Uterus (tissue), 4 donors: Measurements from ENCODE around the gene DNMT3A. TPM values are rescaled to one million over a fixed set of nuclear protein-coding genes. Genes with fewer than 3 reads are reported as not detected.

Source experiments
- DNase-seq, 2 donors: peaks; one replicate each; pipeline ENCODE4 v3.0.0-alpha.2; 2019 to 2020
- H3K27ac ChIP-seq, 2 donors: fragments of 200-600 bp; sonication (generic); 1 replicate in 1 of 2; 2 replicates in 1 of 2; pipeline ENCODE4 v1.5.1; 2016 to 2018
- H3K27me3 ChIP-seq, 2 donors: fragments of 200-600 bp; sonication (generic); one replicate each; pipeline ENCODE4 v1.5.1; 2018 to 2019; ENCODE audit warnings: control low read depth in 1 of 2
- H3K36me3 ChIP-seq, 2 donors: fragments of 200-600 bp; sonication (generic); one replicate each; pipeline ENCODE4 v1.5.1; 2019; ENCODE audit warnings: control low read depth in 1 of 2
- H3K4me1 ChIP-seq, 2 donors: fragments of 200-600 bp; sonication (generic); one replicate each; pipeline ENCODE4 v1.5.1; 2018 to 2019; ENCODE audit warnings: control low read depth in 1 of 2
- H3K4me3 ChIP-seq, 2 donors: fragments of 200-600 bp; sonication (generic); 1 replicate in 1 of 2; 2 replicates in 1 of 2; pipeline ENCODE4 v1.5.1; 2018 to 2019; ENCODE audit warnings: mild to moderate bottlenecking in 1 of 2
- H3K9me3 ChIP-seq, 2 donors: fragments of 200-600 bp; sonication (generic); one replicate each; pipeline ENCODE4 v1.5.1; 2019; ENCODE audit warnings: control low read depth in 1 of 2
- CTCF ChIP-seq, 4 experiments: fragments of 200-600 bp in 2 of 4; fragments of 450-650 bp in 2 of 4; sonication (generic) in 2 of 4; IDR thresholded peaks; one replicate each; pipeline ENCODE4 v1.5.1; 2016 to 2019; ENCODE audit warnings: antibody characterized with exemption in 4 of 4, mild to moderate bottlenecking in 2 of 4, moderate library complexity in 1 of 4
- POLR2A ChIP-seq, 2 donors: fragments of 450-650 bp; IDR thresholded peaks; one replicate each; pipeline ENCODE4 v1.6.1; 2016; ENCODE audit warnings: antibody characterized with exemption in 2 of 2, mild to moderate bottlenecking in 1 of 2, moderate library complexity in 1 of 2
- intact Hi-C: fragments of 100-400 bp; cut with DNase I; formaldehyde crosslinking; loops from one replicate; pipeline ENCODE4 v1.15.1; 2023; ENCODE audit warnings: low total_unique reads
- total RNA-seq, 4 donors: library from RNA; depleted of rRNA in 3 of 4; stranded (reverse); fragments of >200 nt in 3 of 4; gene quantifications; one replicate each; pipeline versions ENCODE4 v1.1.0 to v1.2.4, GENCODE V29; 2014 to 2023
- donor health status: DM: yes; HTN: yes; CAD: no.

DNMT3A gene
- total RNA-seq, 4 donors from 2014 or later = 2.3 to 95.8 (median 29.9) TPM

- Histone ChIP-seq H3K27ac (no peak overlapping the region), H3K4me3 (no peak overlapping the region), H3K36me3 (no peaks in the 10 kb centered on the region), H3K27me3 (no peaks in the 10 kb centered on the region), H3K4me1 (no peaks in the 10 kb centered on the region), H3K9me3 (no peaks in the 10 kb centered on the region)
- no peak for DNase-seq
- TF ChIP-seq POLR2A (IDR thresholded peaks at IDR 0.05) (no peak), CTCF (IDR thresholded peaks at IDR 0.05) (no peak)
- intact Hi-C loops = no loop called here
Observed at GRCh38 chr2:25268139-25268538, 73.6 kb downstream of the DNMT3A start.

- Histone ChIP-seq H3K9me3 (no peaks in the 10 kb centered on the region), H3K4me1 (no peaks in the 10 kb centered on the region), H3K36me3 (no peaks in the 10 kb centered on the region), H3K27ac (no peak overlapping the region), H3K4me3 (no peak overlapping the region), H3K27me3 (no peaks in the 10 kb centered on the region)
- intact Hi-C loops = no loop called here
- TF ChIP-seq CTCF (IDR thresholded peaks at IDR 0.05) (no peak), POLR2A (IDR thresholded peaks at IDR 0.05) (no peak)
- DNase-seq = no peak
Observed at GRCh38 chr2:25266399-25266798, 75.3 kb downstream of the DNMT3A start.

GRCh38 chr2:25265802-25266201, 75.9 kb downstream of the DNMT3A start:
- H3K4me3 ChIP-seq = no peak overlapping the region
- intact Hi-C loops = no loop called here
- TF ChIP-seq POLR2A (IDR thresholded peaks at IDR 0.05) (no peak), CTCF (IDR thresholded peaks at IDR 0.05) (no peak)
- H3K27me3 ChIP-seq = no peaks in the 10 kb centered on the region
- H3K4me1 ChIP-seq = no peaks in the 10 kb centered on the region
- no peaks in the 10 kb centered on the region for H3K36me3 ChIP-seq
- no peak overlapping the region for H3K27ac ChIP-seq
- no peaks in the 10 kb centered on the region for H3K9me3 ChIP-seq
- DNase-seq = no peak

GRCh38 chr2:25265001-25265400, 76.7 kb downstream of the DNMT3A start:
- no peak overlapping the region for H3K4me3 ChIP-seq
- no peaks in the 10 kb centered on the region for H3K36me3 ChIP-seq
- no peaks in the 10 kb centered on the region for H3K9me3 ChIP-seq
- DNase-seq = no peak
- H3K27me3 ChIP-seq = no peaks in the 10 kb centered on the region
- no peaks in the 10 kb centered on the region for H3K4me1 ChIP-seq
- TF ChIP-seq CTCF (IDR thresholded peaks at IDR 0.05) = no peak
- no peak for TF ChIP-seq POLR2A (IDR thresholded peaks at IDR 0.05)
- H3K27ac ChIP-seq = no peak overlapping the region
- intact Hi-C loops = no loop called here

DNA sequence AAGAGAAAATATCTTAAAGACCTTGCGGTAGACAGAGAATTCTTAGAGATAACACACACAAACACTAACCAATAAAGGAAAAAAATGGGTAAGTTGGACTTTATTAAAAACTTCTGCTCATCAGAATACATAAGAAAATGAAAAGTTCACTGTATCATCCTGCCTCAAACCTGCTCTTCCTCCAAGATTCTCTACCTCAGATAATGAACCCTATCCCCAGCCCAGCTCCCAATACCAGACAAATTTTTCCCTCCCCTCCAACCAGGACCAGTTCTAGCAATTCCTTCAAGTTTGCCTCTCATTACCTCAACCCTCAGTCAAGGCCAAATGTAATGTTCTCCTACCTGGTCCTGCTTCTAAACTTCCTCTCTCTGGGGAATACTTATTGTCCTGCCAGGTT, 79.4 kb downstream of the DNMT3A start:
- no peak for DNase-seq
- H3K4me1 ChIP-seq = no peaks in the 10 kb centered on the region
- no peak overlapping the region for H3K27ac ChIP-seq
- intact Hi-C loops = no loop called here
- no peaks in the 10 kb centered on the region for H3K36me3 ChIP-seq
- TF ChIP-seq POLR2A (IDR thresholded peaks at IDR 0.05) (no peak), CTCF (IDR thresholded peaks at IDR 0.05) (no peak)
- no peaks in the 10 kb centered on the region for H3K9me3 ChIP-seq
- H3K27me3 ChIP-seq = no peaks in the 10 kb centered on the region
- no peak overlapping the region for H3K4me3 ChIP-seq
